ENCODE results near the gene SBF2.
A peak's percentile ranks its signal among the peaks of the same experiment; 100 is the strongest.
"Not testable (repeated sequence)": the region's sequence is repeated elsewhere in the genome, so short reads cannot be mapped to it uniquely, and the experiment has no call there.

Gene SBF2

DNA sequence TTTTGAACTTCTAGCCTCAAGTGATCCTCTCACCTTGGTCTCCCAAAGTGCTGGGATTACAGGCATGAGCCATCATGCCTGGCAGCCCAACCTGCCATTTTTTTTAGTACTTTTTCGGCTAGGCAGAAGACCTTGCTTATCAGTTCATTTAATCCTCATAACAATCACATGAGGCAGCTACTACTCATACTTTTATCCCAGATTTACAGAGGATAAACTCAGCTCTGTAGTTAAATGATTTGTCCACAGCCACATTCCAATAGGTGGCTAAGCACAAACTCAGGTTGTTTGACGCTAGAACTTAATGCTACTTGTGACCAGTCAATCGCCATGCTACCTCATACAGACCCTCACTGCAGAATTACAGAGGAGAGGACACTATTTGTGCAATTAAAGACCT lies 28.1 kb downstream of the SBF2 start:
- no peak for DNase-seq (ENCODE audit: low spot score)

- DNase-seq (ENCODE audit: low spot score): not testable (repeated sequence)
Measured at GRCh38 chr11:10264716-10265115, 29.3 kb downstream of the SBF2 start.

- DNase-seq (ENCODE audit: low spot score): no peak
Measured at GRCh38 chr11:10263929-10264328, 30.1 kb downstream of the SBF2 start.

GRCh38 chr11:10261821-10262220 lies 32.2 kb downstream of the SBF2 start:
- no peak for DNase-seq (ENCODE audit: low spot score)

DNA sequence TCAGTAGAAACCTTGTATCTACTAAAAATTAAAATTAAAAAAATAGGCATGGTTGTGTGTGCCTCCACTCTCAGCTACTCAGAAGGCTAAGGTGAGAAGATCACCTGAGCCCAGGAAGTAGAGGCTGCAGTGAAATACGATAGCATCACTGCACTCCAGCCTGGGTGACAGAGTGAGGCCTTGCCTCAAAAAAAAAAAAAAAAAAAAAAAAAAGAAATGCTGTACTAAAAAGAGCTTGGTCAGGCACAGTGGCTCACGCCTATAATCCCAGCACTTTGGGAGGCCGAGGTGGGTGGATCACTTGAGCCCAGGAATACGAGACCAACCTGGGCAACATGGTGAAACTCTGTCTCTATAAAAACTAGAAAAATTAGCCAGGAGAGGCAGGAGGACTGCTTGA lies 36.5 kb downstream of the SBF2 start:
- DNase-seq (ENCODE audit: low spot score): no peak

- DNase-seq (ENCODE audit: low spot score): no peak
Measured at GRCh38 chr11:10255388-10256125, 38.5 kb downstream of the SBF2 start.

GRCh38 chr11:10249448-10250131 lies 44.4 kb downstream of the SBF2 start:
- not testable (repeated sequence) for DNase-seq (ENCODE audit: low spot score)

- no peak for DNase-seq (ENCODE audit: low spot score)
Measured at GRCh38 chr11:10247011-10247410, 47.0 kb downstream of the SBF2 start.

DNA sequence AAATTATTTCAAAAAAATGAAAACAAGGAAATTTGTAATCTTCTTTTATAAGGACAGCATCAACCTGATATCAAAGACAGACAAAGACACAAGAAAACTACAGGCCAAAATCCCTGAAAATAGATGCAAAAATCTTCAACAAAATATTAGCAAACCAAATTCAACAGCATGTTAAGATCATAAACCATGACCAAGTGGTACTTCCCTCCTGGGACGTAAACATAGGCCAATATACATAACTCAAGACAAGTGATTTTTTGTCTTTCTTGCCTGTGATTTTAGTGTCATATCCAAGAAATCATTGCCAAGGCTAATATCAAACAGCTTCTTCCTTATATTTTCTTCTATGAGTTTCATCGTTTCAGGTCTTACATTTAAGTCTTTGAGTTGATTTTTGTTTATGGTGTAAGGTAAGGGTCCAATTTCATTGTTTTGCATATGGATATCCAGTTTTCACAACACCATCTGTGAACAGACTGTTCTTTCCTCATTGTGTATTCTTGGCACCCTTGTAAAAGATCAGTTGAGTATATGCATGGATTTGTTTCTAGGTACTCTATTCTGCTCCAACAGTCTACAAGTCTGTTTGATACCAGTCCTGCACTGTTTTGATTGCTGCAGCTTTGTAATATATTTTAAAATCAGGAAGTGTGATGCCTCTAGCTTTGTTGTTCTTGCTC lies 50.0 kb downstream of the SBF2 start:
- DNase-seq (ENCODE audit: low spot score): no peak

GRCh38 chr11:10236840-10237239 lies 57.2 kb downstream of the SBF2 start:
- DNase-seq (ENCODE audit: low spot score): no peak

- DNase-seq (ENCODE audit: low spot score): no peak
Measured at GRCh38 chr11:10233581-10233980, 60.4 kb downstream of the SBF2 start.

DNA sequence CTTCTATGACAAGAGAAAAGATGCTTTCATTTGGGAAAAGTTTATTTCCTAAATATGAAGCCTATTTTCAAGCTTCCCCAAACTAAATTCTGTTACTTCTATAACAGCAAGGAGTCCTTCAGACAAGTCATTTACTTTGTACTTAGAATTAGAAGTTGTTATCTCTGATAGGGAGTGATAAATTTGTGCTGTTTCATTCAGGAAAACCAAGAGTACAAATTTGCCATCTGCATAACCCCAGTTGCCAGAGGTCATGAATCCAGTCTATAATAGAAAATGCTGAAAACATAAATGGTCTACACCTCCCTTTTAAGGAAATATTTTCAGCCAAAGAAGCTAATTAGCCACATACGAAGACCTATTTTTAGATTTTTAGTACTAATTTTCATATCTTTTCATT lies 61.3 kb downstream of the SBF2 start:
- no peak for DNase-seq (ENCODE audit: low spot score)

DNA sequence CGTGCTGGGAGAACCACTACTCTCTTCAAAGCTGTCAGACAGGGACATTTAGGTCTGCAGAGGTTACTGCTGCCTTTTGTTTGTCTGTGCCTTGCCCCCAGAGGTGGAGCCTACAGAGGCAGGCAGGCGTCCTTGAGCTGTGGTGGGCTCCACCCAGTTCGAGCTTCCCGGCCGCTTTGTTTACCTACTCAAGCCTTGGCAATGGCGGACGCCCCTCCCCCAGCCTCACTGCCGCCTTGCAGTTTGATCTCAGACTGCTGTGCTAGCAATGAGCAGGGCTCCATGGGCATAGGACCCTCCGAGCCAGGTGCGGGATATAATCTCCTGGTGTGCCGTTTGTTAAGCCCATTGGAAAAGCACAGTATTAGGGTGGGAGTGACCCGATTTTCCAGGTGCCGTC lies 62.2 kb downstream of the SBF2 start:
- DNase-seq (ENCODE audit: low spot score): not testable (repeated sequence)

DNA sequence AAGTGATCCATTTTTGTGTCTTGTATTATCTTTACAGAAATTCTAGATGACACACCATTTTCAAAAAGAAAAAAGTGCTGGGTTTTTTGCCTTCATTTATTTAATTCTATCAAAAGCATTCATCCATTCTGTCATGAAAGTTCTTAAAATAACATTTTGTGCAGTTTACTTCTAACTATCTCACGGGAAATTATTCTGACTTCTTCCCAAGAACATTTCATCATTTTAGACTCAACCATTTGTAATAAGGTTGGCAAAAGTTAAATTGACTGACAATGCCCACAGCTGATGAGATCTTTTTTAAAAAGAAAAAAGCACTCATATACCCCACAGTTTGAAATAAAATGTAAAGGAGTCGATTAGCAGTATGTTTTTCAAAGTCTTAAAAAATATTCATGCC lies 68.5 kb downstream of the SBF2 start:
- DNase-seq (ENCODE audit: low spot score): no peak

- no peak for DNase-seq (ENCODE audit: low spot score)
Measured at GRCh38 chr11:10222399-10222798, 71.6 kb downstream of the SBF2 start.

DNA sequence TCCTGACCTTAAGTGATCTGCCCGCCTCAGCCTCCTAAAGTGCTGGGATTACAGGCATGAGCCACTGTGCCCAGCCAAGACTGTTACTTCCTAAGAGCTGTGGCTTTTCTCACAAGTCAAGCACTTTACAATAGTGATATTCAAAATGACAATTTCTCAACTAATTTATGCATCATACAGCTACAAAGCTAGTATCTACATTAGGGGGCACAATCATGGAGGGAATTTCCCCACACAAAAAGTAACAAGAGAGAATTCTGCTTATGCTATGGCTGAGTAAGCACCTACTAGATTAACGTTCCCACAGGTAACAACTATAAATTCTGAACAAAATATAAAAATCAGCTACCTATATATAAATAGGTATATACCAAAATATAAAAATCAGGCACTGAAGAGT lies 72.7 kb downstream of the SBF2 start:
- no peak for DNase-seq (ENCODE audit: low spot score)

- no peak for DNase-seq (ENCODE audit: low spot score)
Measured at GRCh38 chr11:10211470-10211869, 82.5 kb downstream of the SBF2 start.

DNA sequence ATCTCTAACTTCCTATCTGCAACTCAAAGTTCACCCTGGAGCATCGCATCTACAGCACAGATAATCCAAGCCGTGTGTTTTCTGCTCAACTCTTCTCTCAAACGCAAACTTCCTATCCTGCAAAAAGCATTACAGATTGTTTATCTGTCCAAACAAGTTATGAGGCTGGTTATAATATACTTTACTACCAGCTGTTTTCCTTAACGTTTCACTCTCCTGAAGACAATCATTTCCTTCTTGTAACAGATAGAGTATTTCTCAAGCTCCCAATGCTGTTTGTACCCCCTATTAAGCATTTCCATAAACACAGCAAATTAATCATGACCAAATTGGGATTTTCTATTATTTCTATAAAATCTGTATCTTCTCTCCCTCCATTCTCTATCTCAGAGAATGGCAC lies 84.7 kb downstream of the SBF2 start:
- no peak for DNase-seq (ENCODE audit: low spot score)

DNA sequence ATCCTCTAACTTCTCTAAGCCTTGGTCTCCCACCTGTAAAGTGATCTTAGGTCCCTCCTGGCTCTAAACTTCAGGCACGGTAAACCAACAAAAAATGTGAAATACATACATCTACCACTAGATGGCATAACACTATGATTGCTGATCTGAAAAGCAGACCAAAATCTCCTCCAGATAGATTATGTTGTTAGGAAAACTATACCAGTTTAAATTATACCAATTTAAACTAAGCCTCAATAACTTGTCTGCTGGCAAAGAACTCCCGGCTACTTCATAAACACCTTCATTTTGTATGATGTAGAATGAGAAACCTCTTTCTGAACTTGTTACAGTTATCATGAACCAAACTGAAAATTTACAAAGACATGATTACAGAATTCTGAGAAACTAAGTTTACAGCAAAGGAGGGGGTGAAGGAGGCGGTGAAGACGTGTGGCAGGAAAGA lies 85.9 kb downstream of the SBF2 start:
- DNase-seq (ENCODE audit: low spot score): peak; percentile 57

DNA sequence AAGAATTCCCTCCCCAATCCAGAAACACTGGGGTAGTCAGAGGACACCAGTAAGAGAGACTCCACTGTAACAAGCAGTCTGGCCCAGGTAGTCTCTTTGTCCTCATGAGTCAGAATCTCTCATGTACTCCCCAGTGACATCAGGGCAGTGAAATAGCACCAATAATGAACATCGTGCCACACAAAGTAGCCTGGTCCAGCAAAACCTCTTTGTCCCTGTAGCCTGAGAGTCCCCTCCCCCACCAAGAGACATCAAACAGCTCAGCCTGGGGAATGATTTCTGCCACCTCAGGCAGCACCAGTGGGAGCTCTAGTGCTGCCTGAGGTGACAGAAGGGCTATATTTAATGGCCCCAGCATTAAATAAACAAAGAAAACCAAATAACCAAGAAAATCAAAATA lies 88.1 kb downstream of the SBF2 start:
- peak; percentile 26 for DNase-seq (ENCODE audit: low spot score)

GRCh38 chr11:10204021-10204420 lies 90.0 kb downstream of the SBF2 start:
- DNase-seq (ENCODE audit: low spot score): no peak

GRCh38 chr11:10201343-10201742 lies 92.7 kb downstream of the SBF2 start:
- DNase-seq (ENCODE audit: low spot score): no peak

GRCh38 chr11:10197091-10197490 lies 96.9 kb downstream of the SBF2 start:
- DNase-seq (ENCODE audit: low spot score): no peak

Data from iPS-NIHi11 (cell line).